GM12891 (cell line): ENCODE results near the gene OR6C74.

ENCODE experiments used
- PAX5 ChIP-seq: IDR thresholded peaks from 2 replicates; pipeline ENCODE4 v1.6.1; 2011; ENCODE audit warnings: low read length, moderate library complexity, mild to moderate bottlenecking; ENCODE audit not compliant: insufficient read depth, severe bottlenecking
- POLR2A ChIP-seq: IDR thresholded peaks from 2 replicates; pipeline ENCODE4 v1.6.1; 2011; ENCODE audit warnings: low read depth, low read length, control low read depth
- POLR2AphosphoS5 ChIP-seq: IDR thresholded peaks from 2 replicates; pipeline ENCODE4 v1.6.1; 2011; ENCODE audit warnings: low read depth, low read length, control low read depth
- POU2F2 ChIP-seq: IDR thresholded peaks from 2 replicates; pipeline ENCODE4 v1.6.1; 2011; ENCODE audit warnings: low read depth, mild to moderate bottlenecking, control low read depth, low read length, moderate library complexity
- SPI1 ChIP-seq: IDR thresholded peaks from 2 replicates; pipeline ENCODE4 v1.6.1; 2011; ENCODE audit warnings: low read depth, low read length, control low read depth
- TAF1 ChIP-seq: IDR thresholded peaks from 2 replicates; pipeline ENCODE4 v1.6.1; 2011; ENCODE audit warnings: low read depth, low read length, control low read depth

GRCh38 chr12:55226523-55226922 is 17.9 kb upstream of the OR6C74 start:
- TF ChIP-seq POLR2A (no peak), POLR2AphosphoS5 (no peak), TAF1 (no peak), PAX5 (no peak), SPI1 (no peak), POU2F2 (no peak)
